Thoracic aorta (tissue), 2 donors: Measurements from ENCODE around the gene RAB30. TPM values are rescaled to one million over a fixed set of nuclear protein-coding genes. Genes with fewer than 3 reads are reported as not detected.

ENCODE experiments used
- ATAC-seq: fragments of 150-250 bp; one replicate; pipeline ENCODE4 v1.8.0; 2017; ENCODE audit warnings: low read depth; ENCODE audit not compliant: insufficient number of reproducible peaks, low FRiP score
- DNase-seq: peaks from one replicate; pipeline ENCODE4 v3.0.0-alpha.2; 2020; ENCODE audit warnings: low spot score
- H3K27ac ChIP-seq, 2 donors: fragments of 200-600 bp; sonication (generic); 1 replicate in 1 of 2; 2 replicates in 1 of 2; pipeline ENCODE4 v1.5.1; 2016; ENCODE audit warnings: mild to moderate bottlenecking in 2 of 2, moderate library complexity in 2 of 2
- H3K27me3 ChIP-seq: fragments of 200-600 bp; sonication (generic); replicated peaks from 2 replicates; pipeline ENCODE4 v1.6.0; 2016; ENCODE audit warnings: mild to moderate bottlenecking; ENCODE audit not compliant: insufficient read depth
- H3K36me3 ChIP-seq: fragments of 200-600 bp; sonication (generic); one replicate; pipeline ENCODE4 v1.5.1; 2016
- H3K4me1 ChIP-seq, 2 donors: fragments of 200-600 bp; sonication (generic); 1 replicate in 1 of 2; 2 replicates in 1 of 2; pipeline versions ENCODE4 v1.5.1 to v1.6.0; 2016; ENCODE audit warnings: low read depth in 2 of 2, mild to moderate bottlenecking in 1 of 2; ENCODE audit not compliant: control insufficient read depth in 1 of 2
- H3K4me3 ChIP-seq: fragments of 200-600 bp; sonication (generic); 2 replicates; pipeline ENCODE4 v1.5.1; 2016; ENCODE audit warnings: mild to moderate bottlenecking
- H3K9me3 ChIP-seq: fragments of 200-600 bp; sonication (generic); 2 replicates; pipeline ENCODE4 v1.5.1; 2016
- total RNA-seq, 2 donors: library from RNA; depleted of rRNA; stranded (reverse); fragments of >200 nt; gene quantifications; one replicate each; pipeline versions ENCODE4 v1.1.0 to v1.2.3, GENCODE V29; 2016
- TF ChIP-seq, protein P1 (sequence below): fragments of 200-600 bp; sonication (generic); IDR thresholded peaks from one replicate; pipeline ENCODE4 v1.5.1; 2019; ENCODE audit warnings: antibody characterized with exemption

RAB30 gene
- total RNA-seq, 2 donors from 2014 or later = 16.6 to 25.7 TPM

DNA sequence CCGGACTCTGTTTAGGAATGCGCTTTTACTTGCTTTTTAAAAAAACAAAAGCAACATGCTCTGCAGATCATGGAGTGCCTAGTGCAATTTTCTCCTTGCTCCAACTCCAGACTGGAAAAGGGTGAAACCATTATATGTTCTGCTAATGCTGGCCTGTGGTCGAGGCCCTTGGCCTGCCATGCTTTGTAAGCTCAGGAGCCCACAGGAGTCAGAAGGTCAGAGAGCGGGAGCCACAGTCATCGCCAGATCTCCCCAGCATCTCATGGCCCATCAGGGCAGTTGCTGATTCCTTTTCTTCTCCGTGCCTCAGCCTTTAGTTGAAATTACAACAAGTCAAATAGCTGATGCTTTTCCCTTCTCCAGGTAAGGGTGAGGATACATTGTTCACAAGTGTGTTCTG is 89.8 kb downstream of the RAB30 start:
- TF ChIP-seq, protein P1, sequence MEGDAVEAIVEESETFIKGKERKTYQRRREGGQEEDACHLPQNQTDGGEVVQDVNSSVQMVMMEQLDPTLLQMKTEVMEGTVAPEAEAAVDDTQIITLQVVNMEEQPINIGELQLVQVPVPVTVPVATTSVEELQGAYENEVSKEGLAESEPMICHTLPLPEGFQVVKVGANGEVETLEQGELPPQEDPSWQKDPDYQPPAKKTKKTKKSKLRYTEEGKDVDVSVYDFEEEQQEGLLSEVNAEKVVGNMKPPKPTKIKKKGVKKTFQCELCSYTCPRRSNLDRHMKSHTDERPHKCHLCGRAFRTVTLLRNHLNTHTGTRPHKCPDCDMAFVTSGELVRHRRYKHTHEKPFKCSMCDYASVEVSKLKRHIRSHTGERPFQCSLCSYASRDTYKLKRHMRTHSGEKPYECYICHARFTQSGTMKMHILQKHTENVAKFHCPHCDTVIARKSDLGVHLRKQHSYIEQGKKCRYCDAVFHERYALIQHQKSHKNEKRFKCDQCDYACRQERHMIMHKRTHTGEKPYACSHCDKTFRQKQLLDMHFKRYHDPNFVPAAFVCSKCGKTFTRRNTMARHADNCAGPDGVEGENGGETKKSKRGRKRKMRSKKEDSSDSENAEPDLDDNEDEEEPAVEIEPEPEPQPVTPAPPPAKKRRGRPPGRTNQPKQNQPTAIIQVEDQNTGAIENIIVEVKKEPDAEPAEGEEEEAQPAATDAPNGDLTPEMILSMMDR = no peak
- H3K4me3 ChIP-seq = no peak overlapping the region
- peaks cover 4 to 14% of the 10 kb centered on the region in 2 donors for H3K4me1 ChIP-seq
- H3K36me3 ChIP-seq = peaks cover 5% of the 10 kb centered on the region
- H3K27me3 ChIP-seq = no peaks in the 10 kb centered on the region
- H3K27ac ChIP-seq = no peak overlapping the region
- DNase-seq = no peak
- no peak for ATAC-seq
- no peaks in the 10 kb centered on the region for H3K9me3 ChIP-seq

DNA sequence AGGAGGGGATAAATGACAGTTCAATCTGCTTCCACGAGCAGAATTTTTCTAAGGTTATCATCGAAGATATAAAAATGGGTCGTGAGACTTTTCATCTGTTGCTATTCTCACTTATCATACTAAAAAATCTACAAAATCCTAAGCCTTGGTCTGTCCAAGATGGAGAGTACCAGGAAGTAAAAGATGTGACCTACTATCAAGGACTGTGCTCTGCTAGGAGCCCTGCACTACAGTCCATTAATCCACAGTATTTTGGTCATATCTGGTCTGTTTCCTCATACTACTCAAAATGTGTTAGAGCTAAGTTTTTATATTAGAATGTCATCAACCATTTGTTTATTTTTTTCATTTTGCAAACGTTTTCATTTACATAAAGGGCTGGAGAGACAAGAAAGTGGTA is 90.8 kb downstream of the RAB30 start:
- peaks cover 4 to 14% of the 10 kb centered on the region in 2 donors for H3K4me1 ChIP-seq
- no peak overlapping the region for H3K27ac ChIP-seq
- DNase-seq = no peak

DNA sequence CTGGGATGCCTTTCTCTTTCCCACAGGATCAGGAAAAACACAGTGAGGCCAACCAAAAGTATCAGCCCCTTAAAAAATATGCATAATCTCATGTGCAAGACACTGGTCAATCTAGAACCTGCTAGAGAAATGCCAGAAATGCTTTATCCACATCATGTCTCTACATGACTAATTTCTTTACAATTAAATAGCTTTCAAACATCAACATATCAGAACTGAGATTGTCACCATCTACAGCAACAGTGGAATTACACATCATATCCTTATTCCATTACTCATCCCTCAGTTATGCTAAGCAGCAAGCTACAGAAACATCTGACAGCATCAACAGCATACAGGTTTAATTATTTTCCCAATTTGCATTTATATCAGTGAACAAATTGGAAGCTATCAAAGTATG is 91.4 kb downstream of the RAB30 start:
- DNase-seq = no peak
- TF ChIP-seq, protein P1 = no peak
- H3K36me3 ChIP-seq = no peaks in the 10 kb centered on the region
- no peaks in the 10 kb centered on the region for H3K9me3 ChIP-seq
- H3K4me1 ChIP-seq = peaks cover 4 to 14% of the 10 kb centered on the region in 2 donors
- ATAC-seq = no peak
- H3K27me3 ChIP-seq = no peaks in the 10 kb centered on the region
- no peak overlapping the region for H3K27ac ChIP-seq
- no peak overlapping the region for H3K4me3 ChIP-seq

More for the DNA sequence above, 90.8 kb downstream of the RAB30 start:
- ATAC-seq = no peak
- Histone ChIP-seq H3K36me3 (no peaks in the 10 kb centered on the region), H3K9me3 (no peaks in the 10 kb centered on the region), H3K4me3 (no peak overlapping the region), H3K27me3 (no peaks in the 10 kb centered on the region)
- TF ChIP-seq, protein P1 = no peak

DNA sequence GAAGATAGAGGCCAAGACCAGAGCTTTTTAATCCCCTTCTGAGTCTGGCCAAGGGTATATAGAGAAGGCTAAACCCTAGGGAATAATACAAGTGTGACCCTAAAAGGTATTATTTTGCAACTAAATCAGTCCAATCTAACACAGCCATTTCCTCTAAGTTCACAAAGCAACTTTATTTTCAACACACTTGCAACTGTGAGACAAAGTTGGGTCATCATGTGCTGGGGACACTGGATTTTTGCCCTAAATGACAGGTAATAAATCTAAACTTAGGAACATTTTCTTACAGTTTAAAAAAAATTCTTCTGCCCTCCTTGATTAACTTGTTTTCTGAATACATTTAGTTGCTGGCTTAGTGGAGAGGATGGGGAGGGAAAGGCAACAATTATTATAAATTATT is 91.9 kb downstream of the RAB30 start:
- Histone ChIP-seq H3K4me1 (peaks cover 4 to 14% of the 10 kb centered on the region in 2 donors), H3K4me3 (no peak overlapping the region), H3K9me3 (no peaks in the 10 kb centered on the region), H3K36me3 (no peaks in the 10 kb centered on the region), H3K27ac (peak overlapping the region in 1 of 2 donors; percentile 13), H3K27me3 (no peaks in the 10 kb centered on the region)
- ATAC-seq (no peak), DNase-seq (no peak)
- TF ChIP-seq, protein P1 = no peak

DNA sequence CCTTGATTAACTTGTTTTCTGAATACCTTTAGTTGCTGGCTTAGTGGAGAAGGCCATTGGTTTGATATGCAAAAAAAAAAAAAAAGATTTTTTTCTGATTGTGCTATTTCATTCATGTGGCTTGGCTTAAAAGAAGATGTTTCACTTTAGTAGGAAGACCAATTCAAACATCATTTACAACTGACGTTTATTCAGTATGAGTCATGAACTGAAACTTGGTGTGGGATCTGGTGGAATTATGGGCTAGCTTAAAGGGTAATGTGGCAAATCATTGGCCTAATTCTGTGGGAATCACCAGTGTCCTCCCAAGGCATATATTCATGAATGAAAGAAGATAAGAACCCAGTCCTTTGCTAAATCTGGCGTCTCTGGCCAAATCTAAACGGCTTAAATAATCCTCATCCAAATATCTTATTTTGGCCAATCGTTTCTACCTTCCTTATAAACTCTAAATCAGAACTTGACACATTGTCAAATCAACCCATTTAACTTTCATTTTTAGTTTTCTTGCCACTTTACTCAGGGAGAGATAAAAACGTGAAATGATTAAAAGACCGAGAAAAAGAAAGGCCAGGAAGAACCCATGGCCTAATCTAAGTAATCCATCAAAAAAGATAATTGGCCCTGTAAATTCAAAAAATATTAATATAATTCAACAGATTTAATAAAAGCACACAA is 93.1 kb downstream of the RAB30 start:
- Histone ChIP-seq H3K36me3 (no peaks in the 10 kb centered on the region), H3K4me1 (peaks cover 4 to 14% of the 10 kb centered on the region in 2 donors), H3K9me3 (no peaks in the 10 kb centered on the region), H3K27ac (no peak overlapping the region), H3K27me3 (no peaks in the 10 kb centered on the region), H3K4me3 (no peak overlapping the region)
- ATAC-seq (no peak), DNase-seq (no peak)
- TF ChIP-seq, protein P1 = no peak
